CD4-positive, alpha-beta memory T cell (primary cell): ENCODE measurements around the gene RCN1. TPM values are rescaled to one million over a fixed set of nuclear protein-coding genes. Genes with fewer than 3 reads are reported as not detected.
"Not testable (repeated sequence)": the region's sequence is repeated elsewhere in the genome, so short reads cannot be mapped to it uniquely, and the experiment has no call there.

ENCODE experiments used
- CTCF ChIA-PET: fragments of 350-600 bp; sonication (Branson Sonifier 250); formaldehyde crosslinking; loops from one replicate; lab custom pipeline; 2021; ENCODE audit warnings: inconsistent platforms; ENCODE audit not compliant: partially characterized antibody; lab: Charles Lee
- POLR2A ChIA-PET: fragments of 350-600 bp; sonication (Branson Sonifier 250); formaldehyde crosslinking; loops from one replicate; lab custom pipeline; 2021; ENCODE audit not compliant: partially characterized antibody; lab: Charles Lee
- DNase-seq, 5 donors: peaks; one replicate each; pipeline versions ENCODE4 v3.0.0 to v3.0.0-alpha.2; 2020 to 2022; ENCODE audit warnings: mixed read lengths in 1 of 5
- H3K27ac ChIP-seq: one replicate; pipeline ENCODE4 v1.7.0; 2013; ENCODE audit warnings: low read depth, low read length
- H3K27me3 ChIP-seq: 2 replicates; pipeline ENCODE4 v1.7.0; 2013; ENCODE audit warnings: mild to moderate bottlenecking, low read length, moderate library complexity; ENCODE audit not compliant: insufficient read depth
- H3K36me3 ChIP-seq: 2 replicates; pipeline ENCODE4 v1.7.0; 2013; ENCODE audit warnings: mild to moderate bottlenecking, low read length, moderate library complexity; ENCODE audit not compliant: insufficient read depth
- H3K4me1 ChIP-seq: 2 replicates; pipeline ENCODE4 v1.7.0; 2013; ENCODE audit warnings: mild to moderate bottlenecking, low read length, moderate library complexity; ENCODE audit not compliant: insufficient read depth
- H3K4me3 ChIP-seq, 2 donors: one replicate each; pipeline ENCODE4 v1.7.0; 2013; ENCODE audit warnings: low read length in 2 of 2, mild to moderate bottlenecking in 1 of 2
- H3K9me3 ChIP-seq, 2 donors: one replicate each; pipeline ENCODE4 v1.7.0; 2013; ENCODE audit warnings: low read length in 2 of 2, control low read depth in 1 of 2; ENCODE audit not compliant: control insufficient read depth in 1 of 2
- H3K27ac Mint-ChIP-seq, 7 donors: one replicate each; pipeline ENCODE4 v1.8.0; 2020 to 2021; ENCODE audit warnings: mixed read lengths in 7 of 7, mild to moderate bottlenecking in 6 of 7, inconsistent platforms in 3 of 7, moderate library complexity in 3 of 7
- H3K27me3 Mint-ChIP-seq, 2 donors: one replicate each; pipeline ENCODE4 v1.8.0; 2020 to 2021; ENCODE audit warnings: mixed read lengths in 2 of 2
- H3K36me3 Mint-ChIP-seq, 2 donors: one replicate each; pipeline ENCODE4 v1.8.0; 2020 to 2021; ENCODE audit warnings: mixed read lengths in 2 of 2, inconsistent platforms in 1 of 2, mild to moderate bottlenecking in 1 of 2
- H3K4me1 Mint-ChIP-seq, 4 donors: one replicate each; pipeline ENCODE4 v1.8.0; 2020 to 2021; ENCODE audit warnings: mixed read lengths in 4 of 4, mild to moderate bottlenecking in 1 of 4
- H3K4me3 Mint-ChIP-seq, 8 donors: one replicate each; pipeline ENCODE4 v1.8.0; 2020 to 2021; ENCODE audit warnings: mixed read lengths in 8 of 8, mild to moderate bottlenecking in 7 of 8, moderate library complexity in 6 of 8, inconsistent platforms in 3 of 8
- H3K9me3 Mint-ChIP-seq, 8 donors: one replicate each; pipeline ENCODE4 v1.8.0; 2020 to 2021; ENCODE audit warnings: mixed read lengths in 8 of 8, mild to moderate bottlenecking in 5 of 8, inconsistent platforms in 3 of 8, moderate library complexity in 1 of 8
- intact Hi-C: fragments of 100-400 bp; cut with micrococcal nuclease; formaldehyde crosslinking; loops from one replicate; pipeline ENCODE4 v1.15.1; 2023
- polyA plus RNA-seq, 2 donors: library from polyadenylated mRNA; unstranded; fragments of 300-500 nt; fragmentation: Illumina TruSeq; gene quantifications; one replicate each; pipeline ENCODE4 v1.2.3, GENCODE V29; 2021
- total RNA-seq, 2 experiments: library from RNA; stranded (reverse); gene quantifications; one replicate each; pipeline ENCODE4 v1.2.3, GENCODE V29; 2021

The RCN1 gene
- total and polyA plus RNA-seq, 4 experiments from 2014 or later = 6.3 to 10.2 (median 7.2) TPM

DNA sequence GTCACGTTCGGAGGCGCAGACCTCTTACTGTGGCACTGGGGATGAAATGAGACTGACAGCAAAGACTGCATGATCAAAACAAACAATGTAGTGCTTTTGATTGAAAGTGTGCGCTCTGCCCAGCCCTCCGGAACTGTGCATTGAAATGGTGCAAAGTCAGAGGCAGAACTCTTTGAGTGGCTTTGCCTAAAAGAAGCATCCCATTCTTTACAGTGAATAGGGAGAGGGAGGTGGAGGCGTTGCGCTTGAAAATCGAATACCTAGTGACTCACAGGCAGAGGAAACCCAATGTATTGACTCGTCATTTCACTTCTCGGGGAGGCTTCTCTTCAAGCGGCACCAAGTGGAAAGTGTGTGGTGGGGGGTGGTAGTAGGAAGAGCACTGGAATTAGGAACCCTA, 10.9 kb downstream of the RCN1 start:
- Mint-ChIP-seq H3K9me3 (no peaks in the 10 kb centered on the region), H3K27me3 (no peaks in the 10 kb centered on the region), H3K4me1 (peaks cover 11 to 19% (median 15%) of the 10 kb centered on the region in 4 donors), H3K4me3 (no peak overlapping the region), H3K27ac (peak overlapping the region in 1 of 7 donors; percentile 13), H3K36me3 (peaks cover 57 to 68% of the 10 kb centered on the region in 2 donors)
- no peak for DNase-seq
- Histone ChIP-seq H3K4me3 (no peak overlapping the region), H3K9me3 (no peaks in the 10 kb centered on the region), H3K4me1 (peaks cover 12% of the 10 kb centered on the region), H3K27ac (no peak overlapping the region), H3K36me3 (no peaks in the 10 kb centered on the region), H3K27me3 (no peaks in the 10 kb centered on the region)
- ChIA-PET POLR2A (no interaction called here), CTCF (interaction anchor here (0.7 kb wide), 1 partner anchor 49 kb away, joined by 3 read pairs; no protein-coding TSS in a partner anchor)
- intact Hi-C loops = no loop called here

DNA sequence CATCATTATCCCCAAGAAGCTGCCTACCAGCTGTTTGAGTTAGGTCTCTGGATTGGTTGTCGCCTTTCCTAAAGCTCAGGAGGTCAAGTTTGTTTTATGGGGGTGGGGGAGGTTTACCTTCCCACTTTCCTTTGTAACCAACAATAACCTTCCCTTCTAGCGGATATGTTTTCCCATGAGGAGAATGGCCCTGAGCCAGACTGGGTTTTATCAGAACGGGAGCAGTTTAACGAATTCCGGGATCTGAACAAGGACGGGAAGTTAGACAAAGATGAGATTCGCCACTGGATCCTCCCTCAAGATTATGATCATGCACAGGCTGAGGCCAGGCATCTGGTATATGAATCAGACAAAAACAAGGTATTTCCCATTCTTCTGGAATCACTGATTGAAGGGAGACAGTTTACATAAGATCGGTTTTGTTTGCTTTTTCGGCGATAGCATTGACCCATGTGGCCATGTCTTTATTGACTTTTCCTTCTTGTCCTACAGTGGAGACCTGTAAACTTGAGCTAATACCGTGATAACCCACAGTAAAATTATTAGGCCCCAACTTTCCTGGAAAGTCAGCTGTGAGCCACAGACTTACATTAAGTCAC, 12.3 kb downstream of the RCN1 start:
- H3K4me3 ChIP-seq, H3K4me1 ChIP-seq, H3K9me3 ChIP-seq, POLR2A ChIA-PET, H3K9me3 Mint-ChIP-seq, H3K27ac Mint-ChIP-seq, H3K27ac ChIP-seq, H3K36me3 ChIP-seq, H3K27me3 ChIP-seq, CTCF ChIA-PET, intact Hi-C loops, H3K27me3 Mint-ChIP-seq, H3K4me3 Mint-ChIP-seq, DNase-seq, H3K4me1 Mint-ChIP-seq: not testable (repeated sequence)
- H3K36me3 Mint-ChIP-seq = peaks cover 50 to 54% of the 10 kb centered on the region in 2 donors

DNA sequence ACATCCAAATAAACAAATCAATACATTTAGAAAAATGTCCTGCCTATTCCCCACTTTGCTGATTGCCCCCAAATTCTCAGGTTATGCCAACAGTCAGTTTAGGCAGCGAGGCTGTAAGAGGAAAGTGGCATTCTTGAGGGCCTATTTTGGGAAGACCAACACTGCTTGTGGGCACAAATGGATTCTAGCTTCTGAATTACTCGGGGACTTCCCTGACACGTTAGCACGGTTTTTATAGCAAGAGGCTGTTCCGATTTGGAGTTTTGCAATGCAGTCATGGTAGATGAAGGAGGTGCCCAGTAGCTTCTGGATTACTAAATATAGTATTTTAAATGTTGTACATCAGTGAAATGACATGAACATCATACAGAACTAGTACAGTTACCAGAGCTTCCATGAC, 13.1 kb downstream of the RCN1 start:
- intact Hi-C loops = no loop called here
- H3K4me3 Mint-ChIP-seq = no peak overlapping the region

DNA sequence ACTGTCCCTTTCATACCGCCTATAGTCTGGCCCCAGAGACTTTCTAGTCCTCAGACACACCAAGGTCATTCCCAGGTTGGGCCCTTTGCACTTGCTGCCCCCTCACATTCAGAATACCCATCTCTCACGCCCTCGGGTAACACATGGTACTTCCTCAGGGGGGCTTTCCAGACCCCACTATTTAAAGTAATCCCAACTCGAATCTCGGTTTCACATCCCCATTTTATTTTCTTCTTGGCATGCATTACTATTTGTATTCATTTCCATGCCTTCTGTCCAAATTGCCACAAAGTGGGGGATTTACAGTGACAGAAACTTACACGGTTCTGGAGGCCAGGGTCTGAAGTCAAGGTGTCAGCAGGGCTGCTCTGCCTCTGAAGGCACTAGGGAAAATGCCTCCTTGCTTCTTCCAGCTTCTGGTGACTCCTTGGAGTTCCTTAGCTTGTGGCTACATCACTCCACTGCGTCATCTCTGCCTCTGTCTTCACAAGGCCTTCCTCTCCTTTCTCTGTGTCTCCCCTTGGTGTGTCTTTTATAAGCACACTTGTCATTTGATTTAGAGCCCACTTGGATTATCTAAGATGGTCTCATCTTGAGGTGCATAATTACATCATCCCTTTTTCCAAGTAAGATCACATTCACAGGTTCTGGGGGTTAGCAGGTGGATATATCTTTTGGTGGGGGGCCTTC, 15.1 kb downstream of the RCN1 start:
- no peaks in the 10 kb centered on the region for H3K27me3 ChIP-seq
- H3K4me1 ChIP-seq = no peaks in the 10 kb centered on the region
- H3K27ac Mint-ChIP-seq = peak overlapping the region in 1 of 7 donors; percentile 40
- H3K27me3 Mint-ChIP-seq = no peaks in the 10 kb centered on the region
- no peaks in the 10 kb centered on the region for H3K36me3 ChIP-seq
- peaks cover 28 to 32% of the 10 kb centered on the region in 2 donors for H3K36me3 Mint-ChIP-seq
- ChIA-PET POLR2A (no interaction called here), CTCF (no interaction called here)
- H3K9me3 ChIP-seq = no peaks in the 10 kb centered on the region
- H3K27ac ChIP-seq = no peak overlapping the region
- DNase-seq = no peak
- H3K4me1 Mint-ChIP-seq = no peaks in the 10 kb centered on the region
- H3K4me3 ChIP-seq = no peak overlapping the region
- peaks cover 0 to 3% (median 0%) of the 10 kb centered on the region in 8 donors for H3K9me3 Mint-ChIP-seq
- H3K4me3 Mint-ChIP-seq = no peak overlapping the region
- intact Hi-C loops = no loop called here

More for the DNA sequence above, 13.1 kb downstream of the RCN1 start:
- no peaks in the 10 kb centered on the region for H3K9me3 Mint-ChIP-seq
- no peaks in the 10 kb centered on the region for H3K27me3 ChIP-seq
- ChIA-PET CTCF (no interaction called here), POLR2A (no interaction called here)
- H3K36me3 Mint-ChIP-seq = peaks cover 43 to 49% of the 10 kb centered on the region in 2 donors
- no peaks in the 10 kb centered on the region for H3K4me1 Mint-ChIP-seq
- H3K9me3 ChIP-seq = no peaks in the 10 kb centered on the region
- H3K4me1 ChIP-seq = no peaks in the 10 kb centered on the region
- no peaks in the 10 kb centered on the region for H3K36me3 ChIP-seq
- no peak overlapping the region for H3K27ac ChIP-seq
- H3K4me3 ChIP-seq = no peak overlapping the region
- peak overlapping the region in 1 of 7 donors; percentile 13 for H3K27ac Mint-ChIP-seq
- DNase-seq = no peak
- no peaks in the 10 kb centered on the region for H3K27me3 Mint-ChIP-seq

DNA sequence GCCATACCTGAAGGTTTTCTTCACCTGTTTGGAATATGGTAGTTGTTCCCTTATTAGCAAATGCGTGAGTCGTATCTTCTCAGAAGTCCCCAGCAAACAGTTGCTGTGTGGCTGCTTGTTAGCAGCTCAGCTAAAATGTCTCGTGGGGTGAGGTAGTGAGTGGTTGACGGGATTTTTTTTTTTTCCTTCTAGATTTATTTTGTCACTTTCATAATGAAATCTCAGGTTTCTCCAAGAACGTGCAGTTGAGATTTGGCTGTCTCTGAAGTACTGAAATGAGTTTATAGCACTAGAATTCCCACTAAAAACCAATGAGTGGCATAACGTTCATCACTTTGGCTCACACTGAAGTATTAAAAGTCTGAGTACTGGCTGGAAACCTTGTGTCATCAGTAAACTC, 16.8 kb downstream of the RCN1 start:
- Mint-ChIP-seq H3K4me3 (no peak overlapping the region), H3K36me3 (peaks cover 16 to 21% of the 10 kb centered on the region in 2 donors), H3K27me3 (no peaks in the 10 kb centered on the region), H3K4me1 (no peaks in the 10 kb centered on the region), H3K9me3 (peaks cover 0 to 3% (median 0%) of the 10 kb centered on the region in 8 donors), H3K27ac (no peak overlapping the region)
- POLR2A ChIA-PET = no interaction called here
- intact Hi-C loops = no loop called here
- CTCF ChIA-PET = interaction anchor here (1.2 kb wide), 1 partner anchor 56 kb away, joined by 3 read pairs; no protein-coding TSS in a partner anchor
- Histone ChIP-seq H3K9me3 (no peaks in the 10 kb centered on the region), H3K4me1 (no peaks in the 10 kb centered on the region), H3K27me3 (no peaks in the 10 kb centered on the region), H3K27ac (no peak overlapping the region), H3K36me3 (no peaks in the 10 kb centered on the region), H3K4me3 (no peak overlapping the region)
- no peak for DNase-seq

DNA sequence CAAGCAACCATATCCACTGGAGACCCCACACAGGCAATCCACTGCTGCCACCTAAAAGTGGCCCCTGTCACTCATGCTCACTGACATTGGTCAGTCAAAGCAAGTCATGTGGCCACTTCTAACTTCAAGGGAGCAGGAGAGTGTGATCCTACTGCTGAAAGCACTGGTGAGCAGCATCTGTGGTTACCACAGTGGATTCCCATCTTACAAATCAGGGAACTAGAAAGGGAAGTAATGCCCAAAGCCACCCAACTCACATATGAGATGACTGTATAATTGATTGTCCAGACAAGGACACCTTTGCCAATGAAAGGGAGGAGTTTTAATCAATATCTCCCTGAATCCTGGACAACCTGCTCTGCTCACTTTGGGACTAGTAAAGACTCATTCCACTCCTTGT, 17.7 kb downstream of the RCN1 start:
- Histone ChIP-seq H3K9me3 (no peaks in the 10 kb centered on the region), H3K27me3 (no peaks in the 10 kb centered on the region), H3K4me1 (no peaks in the 10 kb centered on the region), H3K4me3 (no peak overlapping the region), H3K27ac (no peak overlapping the region), H3K36me3 (no peaks in the 10 kb centered on the region)
- H3K27me3 Mint-ChIP-seq = peaks cover under 1 to 4% of the 10 kb centered on the region in 2 donors
- H3K27ac Mint-ChIP-seq = no peak overlapping the region
- H3K4me1 Mint-ChIP-seq = no peaks in the 10 kb centered on the region
- POLR2A ChIA-PET = no interaction called here
- intact Hi-C loops = no loop called here
- H3K36me3 Mint-ChIP-seq = peaks cover 7 to 12% of the 10 kb centered on the region in 2 donors
- CTCF ChIA-PET = interaction anchor here (1.2 kb wide), 1 partner anchor 57 kb away, joined by 3 read pairs; no protein-coding TSS in a partner anchor
- H3K4me3 Mint-ChIP-seq = no peak overlapping the region
- DNase-seq = no peak
- peaks cover 0 to 3% (median 0%) of the 10 kb centered on the region in 8 donors for H3K9me3 Mint-ChIP-seq

DNA sequence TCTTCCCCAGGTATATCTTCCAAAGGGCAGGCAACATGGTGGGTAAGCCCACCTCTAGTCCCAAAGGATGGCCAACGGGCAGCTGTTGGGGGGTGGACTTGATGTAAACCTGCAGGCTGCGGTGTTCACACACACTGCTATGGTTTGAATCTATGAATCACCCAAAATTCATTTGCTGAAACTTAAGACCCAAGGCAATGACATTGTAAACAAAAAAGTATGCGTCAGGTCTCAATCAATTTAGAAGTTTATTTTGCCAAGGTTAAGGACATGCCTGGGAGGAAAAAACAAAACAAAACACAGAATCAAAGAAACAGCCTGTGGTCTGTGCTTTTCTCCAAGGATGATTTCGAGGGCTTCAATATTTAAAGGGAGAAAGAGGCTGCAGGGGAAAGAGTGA, 18.3 kb downstream of the RCN1 start:
- DNase-seq = no peak
- peak overlapping the region in 1 of 7 donors; percentile 37 for H3K27ac Mint-ChIP-seq
- ChIA-PET POLR2A (no interaction called here), CTCF (no interaction called here)
- no peak overlapping the region for H3K4me3 Mint-ChIP-seq
- Histone ChIP-seq H3K36me3 (no peaks in the 10 kb centered on the region), H3K27me3 (no peaks in the 10 kb centered on the region), H3K4me1 (no peaks in the 10 kb centered on the region), H3K9me3 (no peaks in the 10 kb centered on the region), H3K27ac (no peak overlapping the region), H3K4me3 (no peak overlapping the region)
- H3K4me1 Mint-ChIP-seq = no peaks in the 10 kb centered on the region
- peaks cover 3 to 10% of the 10 kb centered on the region in 2 donors for H3K36me3 Mint-ChIP-seq
- peaks cover 0 to 3% (median 0%) of the 10 kb centered on the region in 8 donors for H3K9me3 Mint-ChIP-seq
- peaks cover 3 to 4% of the 10 kb centered on the region in 2 donors for H3K27me3 Mint-ChIP-seq
- intact Hi-C loops = no loop called here
